Stimulated activated naive CD4-positive, alpha-beta T cell (primary cell): ENCODE measurements around the gene JMY.

ENCODE experiments used
- DNase-seq, 6 experiments: peaks; one replicate each; lab custom pipeline; 2025; lab: John Stamatoyannopoulos, UW

Gene JMY

GRCh38 chr5:79235634-79236361 lies at the start of gene JMY:
TSS of gene JMY (plus strand) at chr5:79236131. CDS start at chr5:79236651, 520 bp downstream.
- DNase-seq = peak; percentile 78 to 86 (median 84)

GRCh38 chr5:79186455-79186854 lies 49.5 kb upstream of the JMY start:
- DNase-seq = no peak

- DNase-seq = no peak
Observed at GRCh38 chr5:79189439-79190234, 46.3 kb upstream of the JMY start.

- no peak for DNase-seq
Observed at GRCh38 chr5:79190235-79190529, 45.7 kb upstream of the JMY start.

- no peak for DNase-seq
Observed at GRCh38 chr5:79191457-79191856, 44.5 kb upstream of the JMY start.

- peak in 1 of 6 experiments; percentile 2 for DNase-seq
Observed at GRCh38 chr5:79193643-79194042, 42.3 kb upstream of the JMY start.

- DNase-seq = no peak
Observed at GRCh38 chr5:79200573-79201183, 35.3 kb upstream of the JMY start.

- no peak for DNase-seq
Observed at GRCh38 chr5:79201206-79201605, 34.7 kb upstream of the JMY start.

- no peak for DNase-seq
Observed at GRCh38 chr5:79202076-79202475, 33.9 kb upstream of the JMY start.

GRCh38 chr5:79205965-79206364 lies 30.0 kb upstream of the JMY start:
- DNase-seq = no peak

GRCh38 chr5:79206541-79206940 lies 29.4 kb upstream of the JMY start:
- DNase-seq = no peak

GRCh38 chr5:79209505-79209904 lies 26.4 kb upstream of the JMY start:
- no peak for DNase-seq

GRCh38 chr5:79224286-79224984 lies 11.5 kb upstream of the JMY start:
- no peak for DNase-seq

- DNase-seq = no peak
Observed at GRCh38 chr5:79225026-79225425, 10.9 kb upstream of the JMY start.

- DNase-seq = no peak
Observed at GRCh38 chr5:79225441-79225840, 10.5 kb upstream of the JMY start.

GRCh38 chr5:79227484-79228025 lies 8.4 kb upstream of the JMY start:
- DNase-seq = no peak

- DNase-seq = no peak
Observed at GRCh38 chr5:79229357-79230174, 6.4 kb upstream of the JMY start.

- DNase-seq = no peak
Observed at GRCh38 chr5:79235261-79235633, 684 bp upstream of the JMY start.

GRCh38 chr5:79236362-79236969 lies 535 bp downstream of the JMY start:
- DNase-seq = peak in 4 of 6 experiments; percentile 38 to 73 (median 52)

- DNase-seq = peak in 4 of 6 experiments; percentile 32 to 71 (median 44)
Observed at GRCh38 chr5:79236970-79237739, 1.2 kb downstream of the JMY start.
